Measurements from ENCODE around the gene ACO2. TPM values are rescaled to one million over a fixed set of nuclear protein-coding genes. Genes with fewer than 3 reads are reported as not detected.

Gene ACO2
- total RNA-seq, 4 donors from 2014 or later, result 164 to 351 (median 255) TPM

DNA sequence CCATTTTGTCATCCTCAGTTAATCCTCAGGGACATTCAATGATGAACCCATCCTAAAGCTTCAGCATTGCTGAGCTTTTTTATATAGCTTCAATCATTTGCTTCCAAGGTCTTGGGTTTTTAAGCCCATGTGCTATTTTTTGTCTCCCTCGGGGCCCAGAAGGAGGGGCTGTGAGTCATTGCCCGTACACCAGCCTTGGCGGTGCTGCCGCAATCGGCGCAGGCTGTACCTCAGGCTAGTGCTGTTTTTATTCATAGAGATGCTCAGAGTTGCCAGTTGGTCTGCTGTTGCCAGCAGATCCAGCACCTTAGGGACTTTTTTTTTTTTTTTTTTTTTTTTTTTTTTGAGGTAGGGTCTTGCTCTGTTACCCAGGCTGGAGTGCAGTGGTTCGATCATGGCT is 35.5 kb downstream of the ACO2 start:
- Histone ChIP-seq H3K4me3 (no peak overlapping the region), H3K27ac (no peak overlapping the region), H3K36me3 (peaks cover 0 to 63% (median 26%) of the 10 kb centered on the region in 4 donors), H3K9me3 (no peaks in the 10 kb centered on the region), H3K27me3 (no peaks in the 10 kb centered on the region), H3K4me1 (no peaks in the 10 kb centered on the region)
- 76% methylated on average over 7 of the region's 7 CpGs; no CpG with 5 or more reads in 1 of the 2 donors for WGBS, 2 donors (ENCODE audit: low coverage in 1 of 2)
- TF ChIP-seq CTCF (IDR thresholded peaks at IDR 0.05) (no peak), POLR2AphosphoS5 (IDR thresholded peaks at IDR 0.05) (no peak), POLR2A (IDR thresholded peaks at IDR 0.05) (no peak), EP300 (IDR thresholded peaks at IDR 0.05; ENCODE audit: low read depth) (no peak)
- intact Hi-C loops (cut with DNase I; ENCODE audit: low total_unique reads), result no loop called here
- in situ Hi-C loops (cut with MboI; ENCODE audit: low pct_ligation_motif_present in 1 of 4, low pct_unique_long_range_greater_than_20kb in 1 of 4, low sequenced_read_pairs in 3 of 4), result no loop called here
- no peak for DNase-seq

DNA sequence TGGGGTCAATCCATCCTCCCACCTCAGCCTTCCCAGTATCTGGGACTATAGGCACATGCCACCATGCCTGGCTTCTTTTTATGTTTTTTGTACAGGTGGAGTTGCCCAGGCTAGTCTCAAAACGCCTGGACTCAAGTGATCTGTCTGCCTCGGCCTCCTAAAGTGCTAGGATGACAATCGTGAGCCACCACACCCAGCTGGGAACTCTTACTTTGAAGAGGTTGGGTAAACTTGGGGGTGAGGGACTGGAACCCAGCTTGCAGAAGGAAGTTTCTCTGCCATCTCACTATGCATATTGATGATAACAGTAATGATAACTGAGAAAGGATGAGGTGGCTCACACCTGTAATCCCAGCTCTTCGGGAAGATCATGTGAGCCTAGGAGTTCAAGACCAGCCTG is 35.9 kb downstream of the ACO2 start:
- no peaks in the 10 kb centered on the region for H3K9me3 ChIP-seq
- in situ Hi-C loops (cut with MboI; ENCODE audit: low pct_ligation_motif_present in 1 of 4, low pct_unique_long_range_greater_than_20kb in 1 of 4, low sequenced_read_pairs in 3 of 4) (no loop called here), intact Hi-C loops (cut with DNase I; ENCODE audit: low total_unique reads) (no loop called here)
- no peaks in the 10 kb centered on the region for H3K27me3 ChIP-seq
- H3K4me1 ChIP-seq, result no peaks in the 10 kb centered on the region
- H3K27ac ChIP-seq, result no peak overlapping the region
- DNase-seq, result no peak
- WGBS, 2 donors (ENCODE audit: low coverage in 1 of 2), result 75 to 100% methylated on average over 1 to 4 of the region's 4 CpGs
- H3K4me3 ChIP-seq, result no peak overlapping the region
- H3K36me3 ChIP-seq, result peaks cover 0 to 62% (median 26%) of the 10 kb centered on the region in 4 donors
- TF ChIP-seq POLR2A (IDR thresholded peaks at IDR 0.05), result no peak
- no peak for TF ChIP-seq POLR2AphosphoS5 (IDR thresholded peaks at IDR 0.05)
- TF ChIP-seq CTCF (IDR thresholded peaks at IDR 0.05), result no peak

- WGBS, 2 donors (ENCODE audit: low coverage in 1 of 2), result 85 to 91% methylated on average over 10 of the region's 10 CpGs
- TF ChIP-seq CTCF (IDR thresholded peaks at IDR 0.05), result no peak
- TF ChIP-seq EP300 (IDR thresholded peaks at IDR 0.05; ENCODE audit: low read depth), result no peak
- TF ChIP-seq POLR2AphosphoS5 (IDR thresholded peaks at IDR 0.05), result no peak
- TF ChIP-seq POLR2A (IDR thresholded peaks at IDR 0.05), result no peak
- Histone ChIP-seq H3K27ac (no peak overlapping the region), H3K9me3 (no peaks in the 10 kb centered on the region), H3K4me1 (no peaks in the 10 kb centered on the region), H3K27me3 (no peaks in the 10 kb centered on the region), H3K4me3 (no peak overlapping the region), H3K36me3 (peaks cover 0 to 53% (median 21%) of the 10 kb centered on the region in 4 donors)
- in situ Hi-C loops (cut with MboI; ENCODE audit: low pct_ligation_motif_present in 1 of 4, low pct_unique_long_range_greater_than_20kb in 1 of 4, low sequenced_read_pairs in 3 of 4) (no loop called here), intact Hi-C loops (cut with DNase I; ENCODE audit: low total_unique reads) (no loop called here)
- DNase-seq, result no peak
Observed at GRCh38 chr22:41505511-41506220, 36.7 kb downstream of the ACO2 start.

DNA sequence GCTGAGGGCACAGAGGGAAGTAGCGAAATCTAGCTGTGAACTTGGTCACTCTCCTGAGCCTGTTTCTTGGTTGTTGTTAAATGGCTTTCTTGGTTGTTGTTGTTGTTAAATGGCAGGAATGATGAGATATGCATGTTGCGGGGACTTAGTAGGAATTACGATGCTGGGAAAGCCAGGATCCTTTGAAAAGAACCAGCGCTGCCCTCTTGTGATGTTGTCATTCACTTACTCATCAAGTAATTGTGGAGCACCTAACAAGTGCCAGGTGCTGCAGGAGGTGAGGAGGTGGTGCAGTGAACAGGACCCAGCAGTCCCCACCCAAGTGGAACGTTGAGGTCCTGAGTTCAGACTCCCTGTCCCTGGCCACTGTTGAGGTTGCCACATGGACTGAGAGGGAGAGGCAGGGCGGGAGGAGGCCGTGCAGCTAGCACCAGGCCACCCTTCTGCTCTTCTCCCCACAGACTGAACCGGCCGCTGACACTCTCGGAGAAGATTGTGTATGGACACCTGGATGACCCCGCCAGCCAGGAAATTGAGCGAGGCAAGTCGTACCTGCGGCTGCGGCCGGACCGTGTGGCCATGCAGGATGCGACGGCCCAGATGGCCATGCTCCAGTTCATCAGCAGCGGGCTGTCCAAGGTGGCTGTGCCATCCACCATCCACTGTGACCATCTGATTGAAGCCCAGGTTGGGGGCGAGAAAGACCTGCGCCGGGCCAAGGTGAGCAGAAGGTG is 38.6 kb downstream of the ACO2 start:
- 81 to 94% methylated on average over 3 to 21 of the region's 23 CpGs for WGBS, 2 donors (ENCODE audit: low coverage in 1 of 2)
- peaks cover 0 to 47% (median 18%) of the 10 kb centered on the region in 4 donors for H3K36me3 ChIP-seq
- no peak overlapping the region for H3K27ac ChIP-seq
- TF ChIP-seq CTCF (IDR thresholded peaks at IDR 0.05) (no peak), POLR2AphosphoS5 (IDR thresholded peaks at IDR 0.05) (no peak), EP300 (IDR thresholded peaks at IDR 0.05; ENCODE audit: low read depth) (no peak), POLR2A (IDR thresholded peaks at IDR 0.05) (no peak)
- H3K4me3 ChIP-seq, result no peak overlapping the region
- DNase-seq, result no peak
- intact Hi-C loops (cut with DNase I; ENCODE audit: low total_unique reads), result no loop called here
- no peaks in the 10 kb centered on the region for H3K9me3 ChIP-seq
- in situ Hi-C loops (cut with MboI; ENCODE audit: low pct_ligation_motif_present in 1 of 4, low pct_unique_long_range_greater_than_20kb in 1 of 4, low sequenced_read_pairs in 3 of 4), result no loop called here
- H3K27me3 ChIP-seq, result no peaks in the 10 kb centered on the region
- H3K4me1 ChIP-seq, result peaks cover 0 to 7% (median 2%) of the 10 kb centered on the region in 4 donors
